Measurements from ENCODE around the gene KDELR1.

- no peak for TF ChIP-seq POLR2A (IDR thresholded peaks at IDR 0.05)
- TF ChIP-seq CTCF (IDR thresholded peaks at IDR 0.05): no peak
Measured at GRCh38 chr19:48368936-48369335, 22.4 kb downstream of the KDELR1 start.
